ENCODE data around the gene SAYSD1. TPM values are rescaled to one million over a fixed set of nuclear protein-coding genes. Genes with fewer than 3 reads are reported as not detected.

Gene SAYSD1
- total RNA-seq, 2 donors from 2014 or later, result 12.9 to 15.5 TPM

- Histone ChIP-seq H3K9me3 (no peaks in the 10 kb centered on the region), H3K27me3 (no peaks in the 10 kb centered on the region), H3K4me3 (no peak overlapping the region), H3K9ac (ENCODE audit: low read depth in 2 of 2, low read length in 2 of 2) (no peak overlapping the region), H3K4me1 (no peaks in the 10 kb centered on the region), H3K27ac (no peak overlapping the region), H3K36me3 (no peaks in the 10 kb centered on the region)
- intact Hi-C loops (cut with DNase I), result no loop called here
- TF ChIP-seq CTCF (IDR thresholded peaks at IDR 0.05), result no peak
- no peak for DNase-seq
Measured at GRCh38 chr6:39100358-39100757, 14.6 kb downstream of the SAYSD1 start.

- no peak overlapping the region for H3K4me3 ChIP-seq
- H3K9ac ChIP-seq (ENCODE audit: low read depth in 2 of 2, low read length in 2 of 2), result no peak overlapping the region
- no peak overlapping the region for H3K27ac ChIP-seq
- no peaks in the 10 kb centered on the region for H3K9me3 ChIP-seq
- DNase-seq, result no peak
- no peak for TF ChIP-seq CTCF (IDR thresholded peaks at IDR 0.05)
- intact Hi-C loops (cut with DNase I), result no loop called here
- no peaks in the 10 kb centered on the region for H3K27me3 ChIP-seq
- no peaks in the 10 kb centered on the region for H3K4me1 ChIP-seq
- no peaks in the 10 kb centered on the region for H3K36me3 ChIP-seq
Measured at GRCh38 chr6:39095578-39095977, 19.4 kb downstream of the SAYSD1 start.

- Histone ChIP-seq H3K27ac (no peak overlapping the region), H3K9ac (ENCODE audit: low read depth in 2 of 2, low read length in 2 of 2) (no peak overlapping the region), H3K9me3 (no peaks in the 10 kb centered on the region), H3K4me3 (no peak overlapping the region), H3K36me3 (no peaks in the 10 kb centered on the region), H3K4me1 (no peaks in the 10 kb centered on the region), H3K27me3 (no peaks in the 10 kb centered on the region)
- DNase-seq, result no peak
- no peak for TF ChIP-seq CTCF (IDR thresholded peaks at IDR 0.05)
- intact Hi-C loops (cut with DNase I), result no loop called here
Measured at GRCh38 chr6:39093149-39093708, 21.8 kb downstream of the SAYSD1 start.

GRCh38 chr6:39092124-39092523 lies 22.9 kb downstream of the SAYSD1 start:
- Histone ChIP-seq H3K9me3 (no peaks in the 10 kb centered on the region), H3K9ac (ENCODE audit: low read depth in 2 of 2, low read length in 2 of 2) (no peak overlapping the region), H3K4me3 (no peak overlapping the region), H3K27ac (no peak overlapping the region), H3K27me3 (no peaks in the 10 kb centered on the region), H3K4me1 (no peaks in the 10 kb centered on the region), H3K36me3 (no peaks in the 10 kb centered on the region)
- TF ChIP-seq CTCF (IDR thresholded peaks at IDR 0.05), result no peak
- intact Hi-C loops (cut with DNase I), result no loop called here
- no peak for DNase-seq

GRCh38 chr6:39091220-39091619 lies 23.8 kb downstream of the SAYSD1 start:
- Histone ChIP-seq H3K27ac (no peak overlapping the region), H3K9ac (ENCODE audit: low read depth in 2 of 2, low read length in 2 of 2) (no peak overlapping the region), H3K36me3 (no peaks in the 10 kb centered on the region), H3K27me3 (no peaks in the 10 kb centered on the region), H3K9me3 (no peaks in the 10 kb centered on the region), H3K4me1 (no peaks in the 10 kb centered on the region), H3K4me3 (no peak overlapping the region)
- no peak for DNase-seq
- no peak for TF ChIP-seq CTCF (IDR thresholded peaks at IDR 0.05)
- intact Hi-C loops (cut with DNase I), result no loop called here

Data from colonic mucosa (tissue), 4 donors.